Stimulated activated CD4-positive, alpha-beta T cell treated with anti-CD3 and anti-CD28 coated beads, Interleukin-12 subunit alpha, Interleukin-12 subunit beta, amount 100 ng/mL, for 4 hours (primary cell): ENCODE data around the gene EPHA2.

Source experiments
- DNase-seq: peaks from one replicate; pipeline ENCODE4 v3.0.0-alpha.2; 2020

Gene EPHA2

GRCh38 chr1:16133007-16133961 is 22.6 kb downstream of the EPHA2 start:
- DNase-seq = no peak

- DNase-seq = no peak
Measured at GRCh38 chr1:16132325-16132785, 23.5 kb downstream of the EPHA2 start.

- no peak for DNase-seq
Measured at GRCh38 chr1:16131636-16132324, 24.1 kb downstream of the EPHA2 start.

GRCh38 chr1:16130827-16131226 is 25.0 kb downstream of the EPHA2 start:
- DNase-seq = no peak

GRCh38 chr1:16129921-16130543 is 25.8 kb downstream of the EPHA2 start:
- DNase-seq = no peak

GRCh38 chr1:16129316-16129715 is 26.6 kb downstream of the EPHA2 start:
- no peak for DNase-seq

GRCh38 chr1:16128338-16128741 is 27.5 kb downstream of the EPHA2 start:
- no peak for DNase-seq

GRCh38 chr1:16127676-16128337 is 28.1 kb downstream of the EPHA2 start:
- DNase-seq = no peak

- no peak for DNase-seq
Measured at GRCh38 chr1:16126743-16127515, 28.9 kb downstream of the EPHA2 start.

GRCh38 chr1:16126160-16126559 is 29.7 kb downstream of the EPHA2 start:
- no peak for DNase-seq

- no peak for DNase-seq
Measured at GRCh38 chr1:16125483-16125882, 30.4 kb downstream of the EPHA2 start.

GRCh38 chr1:16125088-16125470 is 30.8 kb downstream of the EPHA2 start:
- DNase-seq = no peak

GRCh38 chr1:16124377-16125087 is 31.3 kb downstream of the EPHA2 start:
- DNase-seq = no peak

GRCh38 chr1:16122916-16123315 is 33.0 kb downstream of the EPHA2 start:
- no peak for DNase-seq

GRCh38 chr1:16122350-16122881 is 33.5 kb downstream of the EPHA2 start:
- no peak for DNase-seq

- no peak for DNase-seq
Measured at GRCh38 chr1:16120940-16121410, 34.9 kb downstream of the EPHA2 start.

- DNase-seq = no peak
Measured at GRCh38 chr1:16120407-16120806, 35.5 kb downstream of the EPHA2 start.

- DNase-seq = no peak
Measured at GRCh38 chr1:16119926-16120325, 35.9 kb downstream of the EPHA2 start.

GRCh38 chr1:16119504-16119903 is 36.4 kb downstream of the EPHA2 start:
- DNase-seq = no peak

- DNase-seq = no peak
Measured at GRCh38 chr1:16118706-16119105, 37.2 kb downstream of the EPHA2 start.

- no peak for DNase-seq
Measured at GRCh38 chr1:16117936-16118335, 37.9 kb downstream of the EPHA2 start.
